Peyer's patch (tissue), 4 donors: ENCODE results near the gene LRRN4CL.
"Not testable (repeated sequence)": the region's sequence is repeated elsewhere in the genome, so short reads cannot be mapped to it uniquely, and the experiment has no call there.

Experiments
- POLR2A ChIP-seq, 2 donors: fragments of 450-650 bp; IDR thresholded peaks; one replicate each; pipeline ENCODE4 v1.5.1; 2017; ENCODE audit warnings: antibody characterized with exemption in 2 of 2, mild to moderate bottlenecking in 2 of 2, moderate library complexity in 2 of 2
- TF ChIP-seq, protein P1 (sequence below), 6 experiments: fragments of 450-650 bp in 4 of 6; fragments of 200-600 bp in 2 of 6; sonication (generic) in 1 of 6; IDR thresholded peaks; one replicate each; pipeline ENCODE4 v1.5.1; 2017 to 2019; ENCODE audit warnings: antibody characterized with exemption in 6 of 6, mild to moderate bottlenecking in 3 of 6, moderate library complexity in 1 of 6

DNA sequence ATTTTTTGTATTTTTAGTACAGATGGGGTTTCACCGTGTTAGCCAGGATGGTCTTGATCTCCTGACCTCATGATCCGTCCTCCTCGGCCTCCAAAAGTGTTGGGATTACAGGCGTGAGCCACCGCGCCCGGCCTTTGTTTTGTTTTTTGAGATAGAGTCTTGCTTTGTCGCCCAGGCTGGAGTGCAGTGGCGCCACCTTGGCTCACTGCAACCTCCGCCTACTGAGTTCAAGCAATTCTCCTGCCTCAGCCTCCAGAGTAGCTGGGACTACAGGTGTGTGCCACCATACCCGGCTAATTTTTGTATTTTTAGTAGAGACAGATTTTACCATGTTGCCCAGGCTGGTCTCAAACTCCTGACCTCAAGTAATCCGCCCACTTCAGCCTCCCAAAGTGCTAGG, 39.0 kb downstream of the LRRN4CL start:
- TF ChIP-seq, protein P1, sequence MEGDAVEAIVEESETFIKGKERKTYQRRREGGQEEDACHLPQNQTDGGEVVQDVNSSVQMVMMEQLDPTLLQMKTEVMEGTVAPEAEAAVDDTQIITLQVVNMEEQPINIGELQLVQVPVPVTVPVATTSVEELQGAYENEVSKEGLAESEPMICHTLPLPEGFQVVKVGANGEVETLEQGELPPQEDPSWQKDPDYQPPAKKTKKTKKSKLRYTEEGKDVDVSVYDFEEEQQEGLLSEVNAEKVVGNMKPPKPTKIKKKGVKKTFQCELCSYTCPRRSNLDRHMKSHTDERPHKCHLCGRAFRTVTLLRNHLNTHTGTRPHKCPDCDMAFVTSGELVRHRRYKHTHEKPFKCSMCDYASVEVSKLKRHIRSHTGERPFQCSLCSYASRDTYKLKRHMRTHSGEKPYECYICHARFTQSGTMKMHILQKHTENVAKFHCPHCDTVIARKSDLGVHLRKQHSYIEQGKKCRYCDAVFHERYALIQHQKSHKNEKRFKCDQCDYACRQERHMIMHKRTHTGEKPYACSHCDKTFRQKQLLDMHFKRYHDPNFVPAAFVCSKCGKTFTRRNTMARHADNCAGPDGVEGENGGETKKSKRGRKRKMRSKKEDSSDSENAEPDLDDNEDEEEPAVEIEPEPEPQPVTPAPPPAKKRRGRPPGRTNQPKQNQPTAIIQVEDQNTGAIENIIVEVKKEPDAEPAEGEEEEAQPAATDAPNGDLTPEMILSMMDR (IDR thresholded peaks at IDR 0.05): not testable (repeated sequence)
- TF ChIP-seq POLR2A (IDR thresholded peaks at IDR 0.05): not testable (repeated sequence)
